ENCODE measurements around the gene AASDHPPT. TPM values are rescaled to one million over a fixed set of nuclear protein-coding genes. Genes with fewer than 3 reads are reported as not detected.

AASDHPPT gene
- total RNA-seq, 3 donors from 2014 or later, result 14.0 to 20.5 (median 15.6) TPM

DNA sequence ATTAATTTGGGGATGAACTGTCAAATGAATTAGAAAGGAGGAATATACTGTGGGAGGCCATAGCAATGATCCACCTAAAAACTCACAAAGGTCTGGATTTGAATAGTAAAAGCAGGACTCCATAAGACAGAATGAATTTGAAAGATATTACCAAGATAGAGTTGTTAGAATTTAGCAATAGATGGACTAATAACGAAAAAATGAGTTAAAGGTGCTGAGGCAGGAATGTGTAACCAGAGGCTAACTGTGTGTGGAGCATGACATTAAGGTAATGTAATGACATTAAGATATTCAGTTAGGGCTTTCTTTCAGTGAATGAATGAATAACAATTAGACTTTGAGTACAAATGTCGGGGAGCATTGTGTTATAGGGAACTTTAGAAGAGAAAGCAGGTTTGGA lies 51.3 kb downstream of the AASDHPPT start:
- no peak for ATAC-seq
- TF ChIP-seq, protein P1, sequence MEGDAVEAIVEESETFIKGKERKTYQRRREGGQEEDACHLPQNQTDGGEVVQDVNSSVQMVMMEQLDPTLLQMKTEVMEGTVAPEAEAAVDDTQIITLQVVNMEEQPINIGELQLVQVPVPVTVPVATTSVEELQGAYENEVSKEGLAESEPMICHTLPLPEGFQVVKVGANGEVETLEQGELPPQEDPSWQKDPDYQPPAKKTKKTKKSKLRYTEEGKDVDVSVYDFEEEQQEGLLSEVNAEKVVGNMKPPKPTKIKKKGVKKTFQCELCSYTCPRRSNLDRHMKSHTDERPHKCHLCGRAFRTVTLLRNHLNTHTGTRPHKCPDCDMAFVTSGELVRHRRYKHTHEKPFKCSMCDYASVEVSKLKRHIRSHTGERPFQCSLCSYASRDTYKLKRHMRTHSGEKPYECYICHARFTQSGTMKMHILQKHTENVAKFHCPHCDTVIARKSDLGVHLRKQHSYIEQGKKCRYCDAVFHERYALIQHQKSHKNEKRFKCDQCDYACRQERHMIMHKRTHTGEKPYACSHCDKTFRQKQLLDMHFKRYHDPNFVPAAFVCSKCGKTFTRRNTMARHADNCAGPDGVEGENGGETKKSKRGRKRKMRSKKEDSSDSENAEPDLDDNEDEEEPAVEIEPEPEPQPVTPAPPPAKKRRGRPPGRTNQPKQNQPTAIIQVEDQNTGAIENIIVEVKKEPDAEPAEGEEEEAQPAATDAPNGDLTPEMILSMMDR (IDR thresholded peaks at IDR 0.05), result no peak
- Histone ChIP-seq H3K4me3 (no peak overlapping the region), H3K4me1 (ENCODE audit: low read depth) (no peaks in the 10 kb centered on the region), H3K9me3 (no peaks in the 10 kb centered on the region), H3K36me3 (ENCODE audit: low read depth) (no peaks in the 10 kb centered on the region)
- intact Hi-C loops (cut with DNase I, micrococcal nuclease), result no loop called here
- no peak for DNase-seq

DNA sequence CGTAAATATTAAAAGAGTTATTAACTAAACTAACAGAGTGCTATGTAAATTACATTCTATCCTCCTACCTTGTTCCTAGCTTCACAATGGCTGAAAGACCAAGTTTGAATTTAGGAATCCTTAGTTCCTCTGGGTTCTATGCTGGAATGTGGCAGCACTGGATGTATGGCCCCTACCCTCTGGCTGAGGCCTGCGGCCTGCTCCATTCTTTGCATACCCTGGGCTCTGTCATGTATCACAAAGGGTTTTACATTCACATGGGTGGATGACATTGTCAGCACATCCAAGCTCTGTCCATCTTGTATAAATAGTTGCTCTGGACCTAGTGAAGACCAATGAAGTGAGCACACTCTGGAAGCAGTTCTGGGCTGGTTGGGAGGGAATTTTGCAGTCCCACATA lies 54.5 kb downstream of the AASDHPPT start:
- Histone ChIP-seq H3K4me3 (no peak overlapping the region), H3K4me1 (ENCODE audit: low read depth) (no peaks in the 10 kb centered on the region), H3K36me3 (ENCODE audit: low read depth) (no peaks in the 10 kb centered on the region), H3K9me3 (no peaks in the 10 kb centered on the region)
- no peak for DNase-seq
- intact Hi-C loops (cut with DNase I, micrococcal nuclease), result no loop called here
- no peak for ATAC-seq
- TF ChIP-seq, protein P1 (IDR thresholded peaks at IDR 0.05), result no peak

GRCh38 chr11:106132582-106133354 lies 55.3 kb downstream of the AASDHPPT start:
- H3K4me1 ChIP-seq (ENCODE audit: low read depth), result no peaks in the 10 kb centered on the region
- no peaks in the 10 kb centered on the region for H3K36me3 ChIP-seq (ENCODE audit: low read depth)
- H3K9me3 ChIP-seq, result no peaks in the 10 kb centered on the region
- TF ChIP-seq, protein P1 (IDR thresholded peaks at IDR 0.05), result no peak
- intact Hi-C loops (cut with DNase I, micrococcal nuclease), result no loop called here
- no peak overlapping the region for H3K4me3 ChIP-seq
- DNase-seq (no peak), ATAC-seq (no peak)

- intact Hi-C loops (cut with DNase I, micrococcal nuclease), result no loop called here
- no peak for ATAC-seq
- Histone ChIP-seq H3K36me3 (ENCODE audit: low read depth) (no peaks in the 10 kb centered on the region), H3K4me3 (no peak overlapping the region), H3K9me3 (no peaks in the 10 kb centered on the region), H3K4me1 (ENCODE audit: low read depth) (no peaks in the 10 kb centered on the region)
- no peak for DNase-seq
- TF ChIP-seq, protein P1 (IDR thresholded peaks at IDR 0.05), result no peak
Observed at GRCh38 chr11:106133529-106133928, 56.1 kb downstream of the AASDHPPT start.

GRCh38 chr11:106137061-106137460 lies 59.6 kb downstream of the AASDHPPT start:
- TF ChIP-seq, protein P1 (IDR thresholded peaks at IDR 0.05), result no peak
- no peak overlapping the region for H3K4me3 ChIP-seq
- no peaks in the 10 kb centered on the region for H3K36me3 ChIP-seq (ENCODE audit: low read depth)
- DNase-seq (no peak), ATAC-seq (no peak)
- H3K4me1 ChIP-seq (ENCODE audit: low read depth), result no peaks in the 10 kb centered on the region
- intact Hi-C loops (cut with DNase I, micrococcal nuclease), result no loop called here
- no peaks in the 10 kb centered on the region for H3K9me3 ChIP-seq
